GM12878 (cell line): ENCODE results near the gene CHMP1A. TPM values are rescaled to one million over a fixed set of nuclear protein-coding genes. Genes with fewer than 3 reads are reported as not detected.
A peak's percentile ranks its signal among the peaks of the same experiment; 100 is the strongest.

ENCODE experiments used
- ATAC-seq: fragments of 200-7000 bp; cut with Tn5 transposase; 3 replicates; pipeline ENCODE4 v1.9.1; 2020; ENCODE audit warnings: mild to moderate bottlenecking, moderate library complexity
- BruUV-seq: library from RNA; stranded (reverse); fragments of 400-500 nt; replicated peaks from 2 replicates; lab custom pipeline; 2021; lab: Mats Ljungman, UMichigan
- CTCF ChIA-PET: fragments of 300-600 bp; sonication (Branson Sonifier 250); formaldehyde crosslinking; extraction: SDS; loops from one replicate; lab custom pipeline; 2021; ENCODE audit warnings: inconsistent platforms; lab: Yijun Ruan, JAX
- POLR2A ChIA-PET: fragments of 350-600 bp; formaldehyde crosslinking; extraction: SDS; loops from one replicate; lab custom pipeline; 2021; ENCODE audit warnings: inconsistent platforms; lab: Charles Lee
- RAD21 ChIA-PET: fragments of 300-600 bp; sonication (Branson Sonifier 250); formaldehyde crosslinking; loops from one replicate; lab custom pipeline; 2023; ENCODE audit warnings: antibody characterized with exemption; ENCODE audit not compliant: unreplicated experiment; lab: Charles Lee
- SMC1A ChIA-PET: fragments of 300-600 bp; sonication (Branson Sonifier 250); formaldehyde crosslinking; loops from one replicate; lab custom pipeline; 2023; ENCODE audit not compliant: unreplicated experiment, uncharacterized antibody; lab: Charles Lee
- DNase-seq: peaks from one replicate; pipeline ENCODE4 v3.0.0-alpha.2; 2011; ENCODE audit warnings: low read depth, low spot score
- FAIRE-seq: peaks from 3 replicates; lab custom pipeline; 2011; peaks lifted over from hg19 to GRCh38; lab: Jason Lieb, UNC
- H2AFZ ChIP-seq: 2 replicates; pipeline ENCODE4 v1.6.0; 2011; ENCODE audit warnings: low read depth, low read length, control low read depth; ENCODE audit not compliant: control insufficient read depth
- H3K27ac ChIP-seq: 2 replicates; pipeline ENCODE4 v1.5.1; 2011; ENCODE audit warnings: control low read depth; ENCODE audit not compliant: control insufficient read depth, insufficient read depth
- H3K27me3 ChIP-seq, 2 experiments: replicated peaks in 1 of 2; 2 replicates each; pipeline versions ENCODE4 v1.6.0 to v1.6.1; 2011; ENCODE audit warnings: low read length in 1 of 2; ENCODE audit not compliant: control insufficient read depth in 2 of 2, insufficient read depth in 2 of 2
- H3K36me3 ChIP-seq, 2 experiments: 2 replicates each; pipeline ENCODE4 v1.5.1; 2011; ENCODE audit warnings: low read length in 1 of 2; ENCODE audit not compliant: control insufficient read depth in 2 of 2, insufficient read depth in 2 of 2
- H3K4me1 ChIP-seq: 2 replicates; pipeline ENCODE4 v1.6.1; 2011; ENCODE audit warnings: mild to moderate bottlenecking, low read length, moderate library complexity, mixed read lengths; ENCODE audit not compliant: control insufficient read depth, insufficient read depth
- H3K4me2 ChIP-seq: 2 replicates; pipeline ENCODE4 v1.6.0; 2011; ENCODE audit warnings: control low read depth; ENCODE audit not compliant: control insufficient read depth, insufficient read depth
- H3K4me3 ChIP-seq: fragments of 200-600 bp; sonication (generic); 2 replicates; pipeline ENCODE4 v1.5.1; 2016
- H3K79me2 ChIP-seq: 2 replicates; pipeline ENCODE4 v1.6.0; 2011; ENCODE audit warnings: low read length; ENCODE audit not compliant: control insufficient read depth, insufficient read depth
- H3K9ac ChIP-seq: 2 replicates; pipeline ENCODE4 v1.8.0; 2011; ENCODE audit warnings: low read length, control low read depth, mixed read lengths; ENCODE audit not compliant: control insufficient read depth, insufficient read depth
- H3K9me3 ChIP-seq: replicated peaks from 3 replicates; pipeline ENCODE4 v1.5.1; 2011; ENCODE audit warnings: mild to moderate bottlenecking, low read length; ENCODE audit not compliant: control insufficient read depth, insufficient read depth
- H4K20me1 ChIP-seq: 2 replicates; pipeline ENCODE4 v1.6.0; 2011; ENCODE audit not compliant: control insufficient read depth, insufficient read depth
- ASH2L ChIP-seq: fragments of 300-600, 200-600 bp; sonication (generic); IDR thresholded peaks from 2 replicates; pipeline ENCODE4 v1.6.1; 2017; ENCODE audit warnings: low read depth, mild to moderate bottlenecking, borderline replicate concordance
- BRCA1 ChIP-seq: IDR thresholded peaks from 2 replicates; pipeline ENCODE4 v1.6.1; 2011; ENCODE audit warnings: low read depth, low read length, improper control_type of control experiment
- CBFB ChIP-seq: IDR thresholded peaks from 2 replicates; pipeline ENCODE4 v1.6.1; 2016; ENCODE audit warnings: antibody characterized with exemption, low read depth
- HCFC1 ChIP-seq: fragments of 150-350 bp; IDR thresholded peaks from 2 replicates; pipeline ENCODE4 v1.6.1; 2014; ENCODE audit warnings: low read length
- HDAC2 ChIP-seq: fragments of 200-600 bp; sonication (generic); IDR thresholded peaks from 2 replicates; pipeline ENCODE4 v1.6.1; 2017
- PAX8 ChIP-seq: fragments of 450-650 bp; IDR thresholded peaks from 2 replicates; pipeline ENCODE4 v1.6.1; 2017; ENCODE audit warnings: mild to moderate bottlenecking, moderate library complexity
- POU2F2 ChIP-seq: IDR thresholded peaks from 3 replicates; pipeline ENCODE4 v1.6.1; 2011; ENCODE audit warnings: low read depth, mild to moderate bottlenecking, low read length, borderline replicate concordance
- RCOR1 ChIP-seq: conservative IDR thresholded peaks from 2 replicates; pipeline ENCODE4 v1.6.1; 2012; ENCODE audit warnings: low read depth, low read length, improper control_type of control experiment
- SRF ChIP-seq, 2 experiments: IDR thresholded peaks; 2 replicates each; pipeline ENCODE4 v1.6.1; 2011; ENCODE audit warnings: low read depth in 2 of 2, low read length in 2 of 2, mild to moderate bottlenecking in 1 of 2, moderate library complexity in 1 of 2
- WGBS: methylation state at CpG from one replicate; pipeline ENCODE4 v1.1.6; 2016; ENCODE audit warnings: low lambda C conversion rate; ENCODE audit not compliant: insufficient replicate concordance, insufficient coverage; ENCODE audit errors: missing lambda C conversion rate; 5-methylcytosine and 5-hydroxymethylcytosine counted together
- in situ Hi-C: fragments of 300-500 bp; cut with MboI; formaldehyde crosslinking; loops from 9 replicates; pipeline ENCODE4 v1.14.3; 2018; ENCODE audit warnings: mixed read lengths
- intact Hi-C: fragments of 100-400 bp; cut with micrococcal nuclease; formaldehyde crosslinking; loops from one replicate; pipeline ENCODE4 v1.14.2; 2022; ENCODE audit not compliant: unreplicated experiment
- polyA plus RNA-seq, 11 experiments: library from polyadenylated mRNA; depleted of rRNA in 4 of 11; unstranded in 6 of 11; stranded (reverse) in 5 of 11; fragments of >200 nt; fragmentation: Nextera tagmentation in 4 of 11; fragmentation: Illumina TruSeq in 1 of 11; extraction: Ambion mirVana in 4 of 11; extraction: Trizol in 1 of 11; gene quantifications; 1 replicate in 1 of 11; 2 replicates in 10 of 11; pipeline versions ENCODE4 v1.2.1 to v1.2.3, GENCODE V29; 2011 to 2016; ENCODE audit warnings: inconsistent platforms in 2 of 11, missing spikeins in 2 of 11, low read depth in 1 of 11
- total RNA-seq, 4 experiments: library from RNA; depleted of rRNA in 3 of 4; stranded (reverse); fragments of >200 nt in 3 of 4; fragmentation: Illumina TruSeq in 1 of 4; extraction: Trizol in 1 of 4; gene quantifications; 2 replicates each; pipeline versions ENCODE4 v1.2.1 to v1.2.3, GENCODE V29; 2013 to 2021
- TF ChIP-seq, protein P1 (sequence below): IDR thresholded peaks from 2 replicates; pipeline ENCODE4 v1.6.1; 2012; ENCODE audit warnings: low read depth, low read length, improper control_type of control experiment
- TF ChIP-seq, protein P2 (sequence below): fragments of 450-650 bp; IDR thresholded peaks from 2 replicates; pipeline ENCODE4 v1.6.1; 2017; ENCODE audit warnings: mild to moderate bottlenecking
- TF ChIP-seq, protein P3 (sequence below): fragments of 450-650 bp; IDR thresholded peaks from 2 replicates; pipeline ENCODE4 v1.6.1; 2017; ENCODE audit warnings: mild to moderate bottlenecking, moderate library complexity
- TF ChIP-seq, protein P4 (sequence below): fragments of 450-650 bp; IDR thresholded peaks from 2 replicates; pipeline ENCODE4 v1.6.1; 2016; ENCODE audit warnings: mild to moderate bottlenecking, moderate library complexity, borderline replicate concordance

CHMP1A gene
- total and polyA plus RNA-seq, 10 of the 15 experiments (the other 5 are each of a cell fraction or from before 2014, with no cell fraction given), result 1.0 to 86.7 (median 54.7) TPM

DNA sequence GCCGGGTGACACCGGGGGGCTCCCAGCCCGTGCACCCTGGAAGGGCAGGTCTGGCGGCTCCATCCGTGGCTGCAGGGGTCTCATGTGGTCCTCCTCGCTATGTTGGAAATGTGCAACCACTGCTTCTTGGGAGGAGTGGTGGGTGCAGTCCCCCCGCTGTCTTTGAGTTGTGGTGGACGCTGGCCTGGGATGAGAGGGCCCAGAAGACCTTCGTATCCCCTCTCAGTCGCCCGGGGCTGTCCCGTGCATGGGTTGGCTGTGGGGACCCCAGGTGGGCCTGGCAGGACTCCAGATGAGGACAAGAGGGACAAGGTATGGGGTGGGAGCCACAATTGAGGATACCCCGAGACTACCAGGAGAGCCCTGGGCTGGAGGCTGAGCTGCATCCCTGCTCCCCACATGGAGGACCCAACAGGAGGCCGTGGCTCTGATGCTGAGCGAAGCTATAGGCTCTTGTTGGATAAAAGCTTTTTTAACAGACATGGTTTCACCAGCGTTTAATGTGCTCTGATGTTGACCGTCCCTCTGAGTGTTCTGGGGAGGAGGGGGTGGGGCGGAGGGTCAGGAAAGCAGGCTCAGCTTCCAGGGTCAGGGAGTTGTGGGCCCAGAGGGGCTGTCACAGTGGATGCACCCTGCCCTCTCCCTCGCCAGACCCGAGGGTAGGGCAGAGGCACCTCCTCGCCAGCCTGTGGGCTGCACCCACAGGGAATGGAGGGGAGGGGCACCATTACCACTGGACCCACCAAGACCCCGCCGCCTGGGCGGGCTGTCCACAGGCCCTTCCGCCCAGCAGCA, 38.6 kb upstream of the CHMP1A start:
- ChIA-PET SMC1A (no interaction called here), POLR2A (interaction anchor here (1.4 to 1.5 kb wide), 2 partner anchors 8 to 10 kb away, joined by 3 to 4 read pairs; partner anchors contain the start of gene CDK10), RAD21 (no interaction called here), CTCF (interaction anchor here (1.2 kb wide), 1 partner anchor 97 kb away, joined by 3 read pairs; no protein-coding TSS in a partner anchor)
- FAIRE-seq, result no peak
- peak overlapping the region; percentile 27; the same call in 1 of the 2 replicates for H3K4me2 ChIP-seq
- no peak overlapping the region for H2AFZ ChIP-seq
- no peak overlapping the region for H3K9ac ChIP-seq
- BruUV-seq, result TSS peak; percentile 56
- no peak for ATAC-seq
- peaks cover 0 to 14% of the 10 kb centered on the region in 2 experiments; a peak in 3 of 4 replicates for H3K36me3 ChIP-seq
- no peaks in the 10 kb centered on the region for H3K79me2 ChIP-seq
- H3K4me1 ChIP-seq, result peaks cover 19% of the 10 kb centered on the region
- WGBS, result 73% methylated on average over 25 of the region's 25 CpGs
- in situ Hi-C loops (no loop called here), intact Hi-C loops (no loop called here)
- H4K20me1 ChIP-seq, result no peaks in the 10 kb centered on the region; the same call in 1 of the 2 replicates
- H3K27ac ChIP-seq, result no peak overlapping the region
- H3K27me3 ChIP-seq, result no peaks in the 10 kb centered on the region
- H3K9me3 ChIP-seq, result no peaks in the 10 kb centered on the region
- no peak for DNase-seq
- no peak overlapping the region for H3K4me3 ChIP-seq
- no peak for TF ChIP-seq ASH2L
- TF ChIP-seq BRCA1, result no peak
- TF ChIP-seq, protein P1, sequence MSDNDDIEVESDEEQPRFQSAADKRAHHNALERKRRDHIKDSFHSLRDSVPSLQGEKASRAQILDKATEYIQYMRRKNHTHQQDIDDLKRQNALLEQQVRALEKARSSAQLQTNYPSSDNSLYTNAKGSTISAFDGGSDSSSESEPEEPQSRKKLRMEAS, result no peak
- TF ChIP-seq POU2F2, result no peak
- TF ChIP-seq SRF (IDR thresholded peaks at IDR 0.05; ENCODE audit: low read depth in 2 of 2, low read length in 2 of 2), result no peak
- TF ChIP-seq, protein P2, sequence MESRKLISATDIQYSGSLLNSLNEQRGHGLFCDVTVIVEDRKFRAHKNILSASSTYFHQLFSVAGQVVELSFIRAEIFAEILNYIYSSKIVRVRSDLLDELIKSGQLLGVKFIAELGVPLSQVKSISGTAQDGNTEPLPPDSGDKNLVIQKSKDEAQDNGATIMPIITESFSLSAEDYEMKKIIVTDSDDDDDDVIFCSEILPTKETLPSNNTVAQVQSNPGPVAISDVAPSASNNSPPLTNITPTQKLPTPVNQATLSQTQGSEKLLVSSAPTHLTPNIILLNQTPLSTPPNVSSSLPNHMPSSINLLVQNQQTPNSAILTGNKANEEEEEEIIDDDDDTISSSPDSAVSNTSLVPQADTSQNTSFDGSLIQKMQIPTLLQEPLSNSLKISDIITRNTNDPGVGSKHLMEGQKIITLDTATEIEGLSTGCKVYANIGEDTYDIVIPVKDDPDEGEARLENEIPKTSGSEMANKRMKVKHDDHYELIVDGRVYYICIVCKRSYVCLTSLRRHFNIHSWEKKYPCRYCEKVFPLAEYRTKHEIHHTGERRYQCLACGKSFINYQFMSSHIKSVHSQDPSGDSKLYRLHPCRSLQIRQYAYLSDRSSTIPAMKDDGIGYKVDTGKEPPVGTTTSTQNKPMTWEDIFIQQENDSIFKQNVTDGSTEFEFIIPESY, result no peak
- no peak for TF ChIP-seq HCFC1
- TF ChIP-seq PAX8, result no peak
- TF ChIP-seq CBFB, result no peak
- TF ChIP-seq RCOR1, result no peak
- TF ChIP-seq, protein P3, sequence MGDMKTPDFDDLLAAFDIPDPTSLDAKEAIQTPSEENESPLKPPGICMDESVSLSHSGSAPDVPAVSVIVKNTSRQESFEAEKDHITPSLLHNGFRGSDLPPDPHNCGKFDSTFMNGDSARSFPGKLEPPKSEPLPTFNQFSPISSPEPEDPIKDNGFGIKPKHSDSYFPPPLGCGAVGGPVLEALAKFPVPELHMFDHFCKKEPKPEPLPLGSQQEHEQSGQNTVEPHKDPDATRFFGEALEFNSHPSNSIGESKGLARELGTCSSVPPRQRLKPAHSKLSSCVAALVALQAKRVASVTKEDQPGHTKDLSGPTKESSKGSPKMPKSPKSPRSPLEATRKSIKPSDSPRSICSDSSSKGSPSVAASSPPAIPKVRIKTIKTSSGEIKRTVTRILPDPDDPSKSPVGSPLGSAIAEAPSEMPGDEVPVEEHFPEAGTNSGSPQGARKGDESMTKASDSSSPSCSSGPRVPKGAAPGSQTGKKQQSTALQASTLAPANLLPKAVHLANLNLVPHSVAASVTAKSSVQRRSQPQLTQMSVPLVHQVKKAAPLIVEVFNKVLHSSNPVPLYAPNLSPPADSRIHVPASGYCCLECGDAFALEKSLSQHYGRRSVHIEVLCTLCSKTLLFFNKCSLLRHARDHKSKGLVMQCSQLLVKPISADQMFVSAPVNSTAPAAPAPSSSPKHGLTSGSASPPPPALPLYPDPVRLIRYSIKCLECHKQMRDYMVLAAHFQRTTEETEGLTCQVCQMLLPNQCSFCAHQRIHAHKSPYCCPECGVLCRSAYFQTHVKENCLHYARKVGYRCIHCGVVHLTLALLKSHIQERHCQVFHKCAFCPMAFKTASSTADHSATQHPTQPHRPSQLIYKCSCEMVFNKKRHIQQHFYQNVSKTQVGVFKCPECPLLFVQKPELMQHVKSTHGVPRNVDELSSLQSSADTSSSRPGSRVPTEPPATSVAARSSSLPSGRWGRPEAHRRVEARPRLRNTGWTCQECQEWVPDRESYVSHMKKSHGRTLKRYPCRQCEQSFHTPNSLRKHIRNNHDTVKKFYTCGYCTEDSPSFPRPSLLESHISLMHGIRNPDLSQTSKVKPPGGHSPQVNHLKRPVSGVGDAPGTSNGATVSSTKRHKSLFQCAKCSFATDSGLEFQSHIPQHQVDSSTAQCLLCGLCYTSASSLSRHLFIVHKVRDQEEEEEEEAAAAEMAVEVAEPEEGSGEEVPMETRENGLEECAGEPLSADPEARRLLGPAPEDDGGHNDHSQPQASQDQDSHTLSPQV, result no peak
- TF ChIP-seq, protein P4, sequence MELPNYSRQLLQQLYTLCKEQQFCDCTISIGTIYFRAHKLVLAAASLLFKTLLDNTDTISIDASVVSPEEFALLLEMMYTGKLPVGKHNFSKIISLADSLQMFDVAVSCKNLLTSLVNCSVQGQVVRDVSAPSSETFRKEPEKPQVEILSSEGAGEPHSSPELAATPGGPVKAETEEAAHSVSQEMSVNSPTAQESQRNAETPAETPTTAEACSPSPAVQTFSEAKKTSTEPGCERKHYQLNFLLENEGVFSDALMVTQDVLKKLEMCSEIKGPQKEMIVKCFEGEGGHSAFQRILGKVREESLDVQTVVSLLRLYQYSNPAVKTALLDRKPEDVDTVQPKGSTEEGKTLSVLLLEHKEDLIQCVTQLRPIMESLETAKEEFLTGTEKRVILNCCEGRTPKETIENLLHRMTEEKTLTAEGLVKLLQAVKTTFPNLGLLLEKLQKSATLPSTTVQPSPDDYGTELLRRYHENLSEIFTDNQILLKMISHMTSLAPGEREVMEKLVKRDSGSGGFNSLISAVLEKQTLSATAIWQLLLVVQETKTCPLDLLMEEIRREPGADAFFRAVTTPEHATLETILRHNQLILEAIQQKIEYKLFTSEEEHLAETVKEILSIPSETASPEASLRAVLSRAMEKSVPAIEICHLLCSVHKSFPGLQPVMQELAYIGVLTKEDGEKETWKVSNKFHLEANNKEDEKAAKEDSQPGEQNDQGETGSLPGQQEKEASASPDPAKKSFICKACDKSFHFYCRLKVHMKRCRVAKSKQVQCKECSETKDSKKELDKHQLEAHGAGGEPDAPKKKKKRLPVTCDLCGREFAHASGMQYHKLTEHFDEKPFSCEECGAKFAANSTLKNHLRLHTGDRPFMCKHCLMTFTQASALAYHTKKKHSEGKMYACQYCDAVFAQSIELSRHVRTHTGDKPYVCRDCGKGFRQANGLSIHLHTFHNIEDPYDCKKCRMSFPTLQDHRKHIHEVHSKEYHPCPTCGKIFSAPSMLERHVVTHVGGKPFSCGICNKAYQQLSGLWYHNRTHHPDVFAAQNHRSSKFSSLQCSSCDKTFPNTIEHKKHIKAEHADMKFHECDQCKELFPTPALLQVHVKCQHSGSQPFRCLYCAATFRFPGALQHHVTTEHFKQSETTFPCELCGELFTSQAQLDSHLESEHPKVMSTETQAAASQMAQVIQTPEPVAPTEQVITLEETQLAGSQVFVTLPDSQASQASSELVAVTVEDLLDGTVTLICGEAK, result no peak
- no peak for TF ChIP-seq HDAC2
